HG03025 (cell line): ENCODE data around the gene ANKRD30A.
"Not testable (repeated sequence)": the region's sequence is repeated elsewhere in the genome, so short reads cannot be mapped to it uniquely, and the experiment has no call there.

Experiments
- ATAC-seq: cut with Tn5 transposase; IDR thresholded peaks from one replicate; pipeline ENCODE4 v1.9.1; 2021; ENCODE audit warnings: mild to moderate bottlenecking, moderate library complexity; ENCODE audit not compliant: unreplicated experiment, low FRiP score

ANKRD30A gene

GRCh38 chr10:37125191-37125732 is at the start of gene ANKRD30A:
Gene ANKRD30A, plus strand, starts transcription at chr10:37125598. Its CDS starts 190 bp downstream, at chr10:37125788.
- no peak for ATAC-seq

- not testable (repeated sequence) for ATAC-seq
Measured at GRCh38 chr10:37076083-37076482, 49.3 kb upstream of the ANKRD30A start.

DNA sequence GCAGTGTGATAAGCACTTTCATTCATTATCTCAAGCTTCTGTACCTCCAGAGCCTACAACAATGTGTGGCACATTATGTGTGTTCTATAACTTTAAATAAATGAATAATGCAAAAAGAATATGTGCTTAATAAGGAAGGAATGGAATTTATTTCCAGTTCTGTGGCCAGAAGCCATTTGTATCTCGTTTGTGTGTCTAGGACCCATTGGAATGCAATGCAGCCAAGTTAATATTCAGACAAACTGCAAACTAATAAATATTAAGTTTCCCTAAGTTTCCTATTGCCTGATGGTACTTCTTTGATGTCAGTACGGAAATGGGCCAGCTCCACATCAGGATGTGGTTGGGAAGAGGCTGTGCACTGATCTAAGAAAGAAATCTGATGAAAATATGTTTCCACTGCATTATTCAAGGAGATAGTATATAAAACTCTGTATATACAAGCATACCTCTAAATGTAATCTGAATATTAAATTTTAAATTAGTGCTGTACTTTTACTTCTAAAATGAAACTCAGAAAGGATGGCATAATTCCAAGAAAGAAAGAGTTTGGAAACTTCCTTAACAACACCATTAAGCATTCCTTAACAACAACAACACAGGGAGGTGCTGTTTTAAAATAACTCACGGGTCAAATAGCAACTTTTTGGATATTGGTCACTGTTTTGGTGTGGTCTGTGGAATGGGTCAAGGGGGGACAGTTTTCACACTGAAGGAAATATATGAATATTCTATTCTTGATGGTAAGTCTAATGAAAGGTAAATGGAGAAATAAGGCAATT is 29.4 kb upstream of the ANKRD30A start:
- ATAC-seq = no peak

DNA sequence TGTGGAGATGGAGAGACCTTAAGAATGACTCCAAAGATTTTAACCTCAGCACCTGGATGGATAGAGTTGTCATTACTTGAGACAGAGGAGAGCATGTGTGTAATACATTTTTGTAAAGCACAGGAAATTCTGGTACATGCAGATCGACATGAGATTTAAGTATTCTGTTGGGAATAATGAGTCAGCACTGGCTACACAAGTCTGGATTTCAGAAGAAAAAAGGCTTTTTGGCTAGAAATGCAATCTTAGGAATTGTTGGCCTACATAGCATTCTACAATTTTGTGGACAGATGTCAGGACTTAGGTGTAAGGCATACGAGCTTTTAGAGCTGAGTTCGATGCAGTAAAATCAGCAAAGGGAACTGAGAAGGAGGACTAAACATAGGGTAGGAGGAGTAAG is 24.1 kb upstream of the ANKRD30A start:
- ATAC-seq = no peak

- no peak for ATAC-seq
Measured at GRCh38 chr10:37109000-37109399, 16.4 kb upstream of the ANKRD30A start.

DNA sequence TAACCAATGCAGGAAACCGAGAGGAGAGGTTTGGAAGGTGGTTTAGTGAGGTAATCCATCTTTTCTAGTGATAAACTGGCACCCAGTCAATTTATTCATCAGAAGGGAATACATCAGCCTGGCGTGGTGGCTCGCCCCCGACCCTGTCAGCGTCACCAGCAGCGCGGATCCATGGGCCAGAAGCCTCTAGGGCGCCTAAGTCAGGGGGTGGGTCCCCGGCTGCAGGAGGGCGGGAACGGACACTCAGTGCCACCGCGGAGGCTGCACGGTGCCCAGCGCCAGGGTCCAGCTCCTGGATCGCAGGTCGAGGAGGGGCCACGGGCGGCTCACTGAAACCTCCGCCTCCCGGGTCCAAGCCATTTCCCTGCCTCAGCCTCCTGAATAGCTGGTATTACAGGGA is 866 bp upstream of the ANKRD30A start:
- no peak for ATAC-seq

DNA sequence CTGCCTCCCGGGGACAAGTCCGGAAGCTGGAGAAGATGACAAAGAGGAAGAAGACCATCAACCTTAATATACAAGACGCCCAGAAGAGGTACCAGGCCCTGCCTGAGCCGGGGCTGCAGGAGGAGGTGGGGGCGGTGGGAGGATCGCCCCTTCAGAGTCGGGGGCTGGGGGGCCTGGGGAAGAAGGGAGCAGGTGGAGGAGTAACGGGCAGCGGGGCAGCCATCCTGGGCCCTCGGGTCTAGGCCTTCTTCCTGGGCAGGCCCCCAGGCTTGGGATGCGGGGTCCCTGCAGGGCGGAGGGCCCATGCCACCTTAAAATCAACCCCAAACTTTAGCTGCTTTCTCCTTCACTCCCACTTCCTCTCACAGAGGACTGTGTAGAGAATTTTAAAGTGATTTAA is 523 bp downstream of the ANKRD30A start:
- ATAC-seq = no peak

GRCh38 chr10:37146443-37146842 is 21.0 kb downstream of the ANKRD30A start:
- no peak for ATAC-seq

GRCh38 chr10:37162430-37162829 is 37.0 kb downstream of the ANKRD30A start:
- ATAC-seq = not testable (repeated sequence)

- not testable (repeated sequence) for ATAC-seq
Measured at GRCh38 chr10:37171945-37172344, 46.5 kb downstream of the ANKRD30A start.

- ATAC-seq = not testable (repeated sequence)
Measured at GRCh38 chr10:37178296-37178695, 52.9 kb downstream of the ANKRD30A start.

DNA sequence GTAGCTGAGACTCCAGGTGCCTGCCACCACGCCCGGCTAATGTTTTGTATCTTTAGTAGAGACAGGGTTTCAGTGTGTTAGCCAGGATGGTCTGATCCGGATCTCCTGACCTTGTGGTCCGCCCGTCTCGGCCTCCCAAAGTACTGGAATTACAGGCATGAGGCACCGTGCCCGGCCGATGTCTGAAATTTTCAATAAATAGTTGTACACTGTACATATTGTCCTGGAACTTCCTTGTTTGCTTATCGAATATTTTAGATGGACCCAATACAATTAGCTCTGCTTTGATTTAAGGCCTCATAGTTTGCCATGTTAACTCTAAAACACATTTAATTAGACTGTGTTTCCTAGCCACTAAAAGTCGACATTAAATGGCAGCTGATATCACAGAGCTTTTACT is 57.3 kb downstream of the ANKRD30A start:
- not testable (repeated sequence) for ATAC-seq

- no peak for ATAC-seq
Measured at GRCh38 chr10:37206132-37206531, 80.7 kb downstream of the ANKRD30A start.

DNA sequence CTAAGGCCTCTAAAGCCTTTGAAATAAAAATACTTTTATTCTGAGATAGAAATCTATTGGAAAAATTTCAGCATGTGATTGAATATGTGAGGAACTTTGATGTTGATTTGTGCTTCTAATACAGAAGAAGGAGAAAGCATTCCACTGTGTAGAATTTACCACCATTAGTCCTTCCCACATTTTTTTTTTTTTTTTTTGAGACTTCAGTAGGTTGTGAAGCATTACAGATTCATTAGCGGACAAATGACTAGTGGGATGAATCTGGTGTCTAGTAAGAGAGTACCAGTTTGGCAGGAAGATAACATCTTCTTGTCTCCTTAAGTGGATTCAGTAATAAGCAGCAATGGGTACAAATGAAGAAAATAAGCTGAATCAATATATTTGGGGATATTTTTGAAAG is 95.5 kb downstream of the ANKRD30A start:
- ATAC-seq = no peak

GRCh38 chr10:37222046-37222445 is 96.6 kb downstream of the ANKRD30A start:
- no peak for ATAC-seq

GRCh38 chr10:37225163-37225562 is 99.8 kb downstream of the ANKRD30A start:
- no peak for ATAC-seq

- no peak for ATAC-seq
Measured at GRCh38 chr10:37226524-37226923, 101.1 kb downstream of the ANKRD30A start.

DNA sequence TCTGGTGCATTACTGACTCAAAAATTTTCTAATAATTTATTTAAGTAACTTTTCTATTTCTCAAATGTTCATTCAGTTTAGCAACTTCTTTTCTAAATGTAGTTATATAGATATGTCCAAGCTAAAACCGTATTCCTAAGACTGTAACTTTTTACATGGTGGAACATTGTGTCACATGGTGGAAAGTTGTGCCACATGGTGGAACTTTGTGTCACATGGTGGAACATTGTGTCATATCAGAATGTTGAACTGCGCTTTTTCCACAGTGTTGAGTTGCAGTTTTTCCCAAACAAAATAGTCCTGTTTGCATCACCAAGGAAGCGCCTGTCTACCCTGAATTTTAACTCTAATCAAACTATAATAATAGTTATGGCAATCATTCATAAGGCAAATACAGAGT is 109.3 kb downstream of the ANKRD30A start:
- no peak for ATAC-seq

- ATAC-seq = no peak
Measured at GRCh38 chr10:37236093-37236492, 110.7 kb downstream of the ANKRD30A start.

GRCh38 chr10:37240223-37240622 is 114.8 kb downstream of the ANKRD30A start:
- no peak for ATAC-seq

DNA sequence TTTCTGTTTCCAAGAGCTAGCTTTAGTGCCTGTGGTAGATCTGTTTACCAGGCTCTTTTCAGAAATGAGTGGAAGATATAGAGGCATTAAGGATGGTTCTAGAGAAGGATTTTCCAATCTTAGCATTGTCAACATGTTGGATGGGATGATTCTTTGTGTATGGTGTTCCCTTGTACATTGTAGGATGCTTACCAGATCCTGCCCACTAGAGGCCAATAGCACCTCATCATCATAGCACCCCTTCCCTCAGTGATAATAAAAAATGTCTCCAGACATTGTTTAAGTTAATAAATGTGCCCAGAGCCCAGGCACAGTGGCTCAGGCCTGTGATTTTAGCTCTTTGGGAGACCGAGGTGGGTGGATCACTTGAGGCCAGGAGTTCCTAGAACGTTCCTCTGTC is 121.2 kb downstream of the ANKRD30A start:
- no peak for ATAC-seq

DNA sequence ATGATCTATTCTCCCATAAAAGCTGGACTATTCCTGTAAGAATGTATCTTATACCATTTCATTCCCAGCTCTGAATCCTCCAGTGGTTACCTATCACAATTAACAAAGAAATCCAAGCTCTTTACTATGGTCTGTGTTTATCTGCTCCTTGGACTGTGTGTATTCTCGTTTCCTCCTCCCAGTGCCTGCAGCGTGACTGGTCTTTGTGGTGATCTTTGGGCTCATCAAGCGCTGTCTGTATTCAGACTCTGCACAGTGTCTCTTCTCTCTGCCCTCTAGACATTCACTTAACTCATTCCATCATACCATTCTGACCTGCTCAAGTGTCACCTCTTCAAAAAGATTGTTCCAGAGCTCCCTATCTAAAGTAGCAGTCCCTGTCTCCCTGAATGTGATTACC is 130.4 kb downstream of the ANKRD30A start:
- not testable (repeated sequence) for ATAC-seq
